NCI-H446 (cell line): Measurements from ENCODE around the gene RBM11.

Experiments used
- DNase-seq, 2 experiments: peaks; one replicate each; lab custom pipeline; 2025; lab: John Stamatoyannopoulos, UW

The RBM11 gene

GRCh38 chr21:14271053-14271452 is 55.1 kb downstream of the RBM11 start:
- DNase-seq: no peak

GRCh38 chr21:14271641-14272040 is 55.7 kb downstream of the RBM11 start:
- no peak for DNase-seq

- no peak for DNase-seq
These were observed 58.0 kb downstream of the RBM11 start for GRCh38 chr21:14273736-14274538.

- no peak for DNase-seq
These were observed 59.8 kb downstream of the RBM11 start for GRCh38 chr21:14275702-14276205.
